HCT116 (cell line): Measurements from ENCODE around the gene SHISA4.

Experiments
- ATF3 ChIP-seq: IDR thresholded peaks from 2 replicates; pipeline ENCODE4 v1.6.1; 2012
- CTCF ChIP-seq, 3 experiments: fragments of 200-600 bp in 1 of 3; sonication (generic) in 1 of 3; IDR thresholded peaks in 2 of 3; conservative IDR thresholded peaks in 1 of 3; 2 replicates each; pipeline ENCODE4 v1.5.1; 2012 to 2017; ENCODE audit warnings: low read depth in 2 of 3, low read length in 2 of 3, antibody characterized with exemption in 1 of 3, borderline replicate concordance in 1 of 3, control low read depth in 1 of 3, mild to moderate bottlenecking in 1 of 3, mixed read lengths in 1 of 3, mixed run types in 1 of 3, moderate library complexity in 1 of 3; ENCODE audit not compliant: insufficient read depth in 1 of 3
- EZH2 ChIP-seq: fragments of 200-600 bp; sonication (generic); IDR thresholded peaks from 2 replicates; pipeline ENCODE4 v1.6.1; 2017; ENCODE audit warnings: antibody characterized with exemption, mixed run types
- JUND ChIP-seq: IDR thresholded peaks from 2 replicates; pipeline ENCODE4 v1.6.1; 2012
- RAD21 ChIP-seq: IDR thresholded peaks from 2 replicates; pipeline ENCODE4 v1.6.1; 2012; ENCODE audit warnings: low read depth, mild to moderate bottlenecking
- REST ChIP-seq: IDR thresholded peaks from 2 replicates; pipeline ENCODE4 v1.6.1; 2012; ENCODE audit warnings: low read depth
- SRF ChIP-seq: IDR thresholded peaks from 2 replicates; pipeline ENCODE4 v1.6.1; 2012; ENCODE audit warnings: low read depth
- ZBTB33 ChIP-seq: IDR thresholded peaks from 2 replicates; pipeline ENCODE4 v1.6.1; 2011; ENCODE audit warnings: mild to moderate bottlenecking, low read length, moderate library complexity; ENCODE audit not compliant: insufficient replicate concordance; ENCODE audit errors: extremely low read depth
- ZFX ChIP-seq: fragments of 450-650 bp; IDR thresholded peaks from 2 replicates; pipeline ENCODE4 v1.6.1; 2017

GRCh38 chr1:201847150-201847549 lies 41.5 kb upstream of the SHISA4 start:
- TF ChIP-seq CTCF (IDR thresholded peaks at IDR 0.05 in 2 of 3, conservative IDR thresholded peaks at IDR 0.05 in 1 of 3; ENCODE audit: borderline replicate concordance in 1 of 3, insufficient read depth in 1 of 3, low read depth in 2 of 3, low read length in 2 of 3) (no peak), RAD21 (no peak), JUND (no peak), SRF (no peak), REST (no peak), ATF3 (no peak), ZBTB33 (no peak), ZFX (no peak), EZH2 (no peak)
